Pulmonary artery endothelial cell (primary cell): ENCODE results near the gene FAM117B. TPM values are rescaled to one million over a fixed set of nuclear protein-coding genes. Genes with fewer than 3 reads are reported as not detected.
"Not testable (repeated sequence)": the region's sequence is repeated elsewhere in the genome, so short reads cannot be mapped to it uniquely, and the experiment has no call there.

Source experiments
- DNase-seq: peaks from one replicate; pipeline ENCODE4 v3.0.0-alpha.2; 2011; ENCODE audit warnings: low read depth, low spot score
- total RNA-seq: library from RNA; depleted of rRNA; stranded (reverse); fragments of >200 nt; gene quantifications from 2 replicates; pipeline ENCODE4 v1.2.3, GENCODE V29; 2014

The FAM117B gene
- total RNA-seq, 1 donor from 2014 or later, result 1.8 TPM

- DNase-seq, result no peak
These were observed 4.0 kb downstream of the FAM117B start for GRCh38 chr2:202638721-202639120.

- no peak for DNase-seq
These were observed 4.5 kb downstream of the FAM117B start for GRCh38 chr2:202639231-202639630.

- no peak for DNase-seq
These were observed 7.8 kb downstream of the FAM117B start for GRCh38 chr2:202642567-202642966.

GRCh38 chr2:202643012-202643858 lies 8.5 kb downstream of the FAM117B start:
- no peak for DNase-seq

GRCh38 chr2:202652119-202652518 lies 17.4 kb downstream of the FAM117B start:
- DNase-seq, result no peak

GRCh38 chr2:202653890-202654289 lies 19.1 kb downstream of the FAM117B start:
- DNase-seq, result no peak

GRCh38 chr2:202657876-202658275 lies 23.1 kb downstream of the FAM117B start:
- DNase-seq, result no peak

GRCh38 chr2:202660796-202661195 lies 26.0 kb downstream of the FAM117B start:
- no peak for DNase-seq

- DNase-seq, result no peak
These were observed 35.1 kb downstream of the FAM117B start for GRCh38 chr2:202669841-202670240.

- no peak for DNase-seq
These were observed 36.7 kb downstream of the FAM117B start for GRCh38 chr2:202671317-202672035.

- not testable (repeated sequence) for DNase-seq
These were observed 40.3 kb downstream of the FAM117B start for GRCh38 chr2:202675097-202675496.

- DNase-seq, result no peak
These were observed 45.2 kb downstream of the FAM117B start for GRCh38 chr2:202679980-202680379.

GRCh38 chr2:202680512-202680911 lies 45.7 kb downstream of the FAM117B start:
- no peak for DNase-seq

- DNase-seq, result no peak
These were observed 47.0 kb downstream of the FAM117B start for GRCh38 chr2:202681688-202682205.

GRCh38 chr2:202682274-202682673 lies 47.5 kb downstream of the FAM117B start:
- DNase-seq, result no peak

GRCh38 chr2:202687276-202687675 lies 52.5 kb downstream of the FAM117B start:
- DNase-seq, result no peak

GRCh38 chr2:202689459-202689858 lies 54.7 kb downstream of the FAM117B start:
- DNase-seq, result no peak

GRCh38 chr2:202689898-202690297 lies 55.1 kb downstream of the FAM117B start:
- DNase-seq, result no peak

- no peak for DNase-seq
These were observed 55.6 kb downstream of the FAM117B start for GRCh38 chr2:202690321-202690900.

- no peak for DNase-seq
These were observed 58.7 kb downstream of the FAM117B start for GRCh38 chr2:202693503-202693902.

- no peak for DNase-seq
These were observed 60.4 kb downstream of the FAM117B start for GRCh38 chr2:202695166-202695565.
